Activated T-cell treated with anti-CD3 and anti-CD28 coated beads, Interleukin-2, amount 50 U/mL, for 24 hours (primary cell): ENCODE data around the gene TMEM62.
A peak's percentile ranks its signal among the peaks of the same experiment; 100 is the strongest.

Source experiments
- DNase-seq: peaks from one replicate; pipeline ENCODE4 v3.0.0-alpha.2; 2020
- H3K27ac Mint-ChIP-seq: 2 replicates; pipeline ENCODE4 v1.8.0; 2020; ENCODE audit warnings: mild to moderate bottlenecking, mixed read lengths
- H3K27me3 Mint-ChIP-seq: 2 replicates; pipeline ENCODE4 v1.8.0; 2020; ENCODE audit warnings: mixed read lengths
- H3K36me3 Mint-ChIP-seq: 2 replicates; pipeline ENCODE4 v1.8.0; 2020; ENCODE audit warnings: low read depth, mixed read lengths
- H3K4me1 Mint-ChIP-seq: 2 replicates; pipeline ENCODE4 v1.8.0; 2020; ENCODE audit warnings: low read depth, mixed read lengths
- H3K4me3 Mint-ChIP-seq: 2 replicates; pipeline ENCODE4 v1.8.0; 2020; ENCODE audit warnings: mild to moderate bottlenecking, moderate library complexity, mixed read lengths
- H3K9me3 Mint-ChIP-seq: 2 replicates; pipeline ENCODE4 v1.8.0; 2020; ENCODE audit warnings: mixed read lengths

The TMEM62 gene

DNA sequence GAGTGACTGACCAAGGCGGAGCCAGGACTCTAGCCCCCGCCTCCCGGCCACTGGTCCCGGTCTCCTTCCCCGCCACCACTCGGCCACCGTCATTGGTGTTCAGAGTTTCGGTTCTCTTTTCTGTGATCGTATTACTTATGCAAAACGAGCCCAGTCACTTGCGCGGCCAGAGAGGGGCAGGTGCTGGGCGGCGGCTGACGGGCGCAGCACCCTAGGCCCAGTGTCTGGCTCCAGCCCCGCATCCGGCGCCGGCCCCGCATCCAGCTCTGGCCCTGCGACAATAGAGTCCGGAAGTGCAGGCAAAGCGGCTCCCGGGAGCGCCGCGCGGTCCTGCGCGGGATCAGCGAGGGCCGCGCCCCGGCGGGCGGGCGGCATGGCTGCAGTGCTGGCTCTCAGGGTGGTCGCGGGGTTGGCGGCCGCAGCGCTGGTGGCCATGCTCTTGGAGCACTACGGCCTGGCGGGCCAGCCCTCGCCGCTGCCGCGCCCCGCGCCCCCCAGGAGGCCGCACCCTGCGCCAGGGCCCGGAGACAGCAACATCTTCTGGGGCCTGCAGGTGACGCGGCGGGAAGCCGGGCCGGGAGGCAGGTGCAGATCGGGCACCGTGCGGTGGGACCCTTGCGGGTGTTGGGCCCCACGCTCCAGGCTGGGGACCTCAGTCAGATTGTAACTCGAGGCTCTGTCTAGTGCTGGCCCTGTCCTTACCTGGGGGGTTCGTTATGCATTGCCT, at the start of gene TMEM62:
TSS of gene TMEM62 (plus strand) at position 157 of the 727 bp plus-strand sequence. CDS start at position 374, 217 bp downstream.
- peak within 1 kb of the TSS; percentile 86 for H3K4me3 Mint-ChIP-seq
- peaks cover 3% of the 10 kb centered on the region for H3K27me3 Mint-ChIP-seq
- H3K9me3 Mint-ChIP-seq = no peaks in the 10 kb centered on the region
- peaks cover 24% of the 10 kb centered on the region for H3K4me1 Mint-ChIP-seq
- DNase-seq = peak; percentile 75
- peak within 1 kb of the TSS; percentile 86 for H3K27ac Mint-ChIP-seq
- peaks cover 36% of the 10 kb centered on the region for H3K36me3 Mint-ChIP-seq

DNA sequence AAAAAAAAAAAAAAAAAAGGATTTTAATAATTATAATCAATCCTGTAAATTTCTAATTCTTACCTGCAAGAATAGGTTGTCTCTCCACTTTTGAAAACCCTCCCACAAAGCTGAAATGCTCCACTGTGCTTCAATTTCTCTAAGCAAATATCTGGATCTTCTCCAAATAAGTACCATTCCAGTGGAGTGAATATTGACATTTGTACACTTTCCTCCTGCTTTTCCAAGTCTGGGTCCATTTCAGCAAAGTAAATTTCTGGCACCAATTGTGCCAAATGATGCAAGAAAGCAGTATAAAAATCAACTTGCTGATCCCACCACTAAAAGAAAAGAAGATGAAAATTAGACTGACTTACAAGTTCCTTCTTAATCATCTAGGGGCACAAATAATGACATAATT, 47.5 kb upstream of the TMEM62 start:
- Mint-ChIP-seq H3K4me3 (no peak overlapping the region), H3K27me3 (no peaks in the 10 kb centered on the region), H3K9me3 (no peaks in the 10 kb centered on the region), H3K4me1 (peaks cover 29% of the 10 kb centered on the region), H3K27ac (peak overlapping the region; percentile 41), H3K36me3 (peaks cover 68% of the 10 kb centered on the region)
- no peak for DNase-seq

DNA sequence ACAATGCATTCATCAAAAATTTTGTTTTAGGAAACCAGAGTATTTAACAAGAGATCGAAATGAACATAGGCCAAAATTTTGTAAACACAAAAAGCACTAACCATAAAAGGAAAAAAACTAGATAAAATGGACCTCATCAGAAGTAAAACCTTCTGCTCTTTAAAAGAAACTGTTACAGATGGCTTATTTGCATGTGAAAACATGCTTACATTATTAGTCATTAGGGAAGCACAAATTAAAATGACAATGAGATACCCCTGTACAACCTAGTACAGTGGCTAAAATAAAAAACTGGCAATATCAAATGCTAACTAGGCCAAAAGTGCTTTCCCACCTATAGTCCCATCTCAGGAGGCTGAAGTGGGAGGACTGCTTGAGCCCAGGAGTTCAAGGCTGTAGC, 46.8 kb upstream of the TMEM62 start:
- Mint-ChIP-seq H3K9me3 (no peaks in the 10 kb centered on the region), H3K4me3 (no peak overlapping the region), H3K36me3 (peaks cover 65% of the 10 kb centered on the region), H3K27me3 (no peaks in the 10 kb centered on the region), H3K4me1 (peaks cover 30% of the 10 kb centered on the region), H3K27ac (no peak overlapping the region)
- no peak for DNase-seq

DNA sequence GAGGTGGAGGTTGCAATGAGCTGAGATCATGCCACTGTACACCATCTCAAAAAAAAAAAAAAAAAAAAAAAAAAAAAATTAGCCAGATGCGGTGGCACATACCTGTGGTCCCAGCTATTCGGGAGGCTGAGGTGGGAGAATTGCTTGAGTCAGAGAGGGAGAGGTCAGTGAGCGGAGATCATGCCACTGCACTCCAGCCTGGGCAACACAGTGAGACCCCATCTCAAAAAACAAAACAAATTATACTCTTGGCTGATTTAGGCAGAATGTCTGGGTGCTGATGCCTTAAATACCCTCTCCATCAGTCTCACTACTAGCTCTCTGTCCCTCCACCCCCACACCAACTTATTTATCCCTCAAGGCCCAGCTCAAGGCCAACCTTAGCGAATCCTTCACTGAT, 41.5 kb upstream of the TMEM62 start:
- Mint-ChIP-seq H3K27ac (no peak overlapping the region), H3K9me3 (no peaks in the 10 kb centered on the region)

DNA sequence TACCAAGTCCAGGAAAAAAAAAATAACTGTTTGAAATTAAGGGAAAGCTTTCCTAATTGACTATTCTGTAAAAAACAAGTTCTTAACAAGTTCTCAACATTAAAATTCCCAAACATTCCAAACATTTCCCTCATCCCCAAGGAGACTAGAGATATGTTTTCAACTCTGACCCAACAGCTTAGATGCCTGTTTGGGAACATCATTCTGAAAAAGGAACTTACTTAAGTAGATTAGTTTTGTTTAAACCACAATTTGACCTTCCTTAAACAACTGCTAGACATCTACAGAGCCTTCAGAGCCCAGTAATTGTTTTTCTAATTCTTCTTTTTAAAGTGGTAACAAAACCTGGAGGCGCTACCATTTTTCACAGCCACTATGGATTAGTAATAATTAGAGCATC, 40.4 kb upstream of the TMEM62 start:
- Mint-ChIP-seq H3K4me1 (peaks cover 56% of the 10 kb centered on the region), H3K27ac (no peak overlapping the region), H3K4me3 (no peak overlapping the region), H3K9me3 (no peaks in the 10 kb centered on the region), H3K27me3 (no peaks in the 10 kb centered on the region), H3K36me3 (peaks cover 71% of the 10 kb centered on the region)
- no peak for DNase-seq

More for the DNA sequence above, 41.5 kb upstream of the TMEM62 start:
- no peak overlapping the region for H3K4me3 Mint-ChIP-seq
- peaks cover 63% of the 10 kb centered on the region for H3K36me3 Mint-ChIP-seq
- no peak for DNase-seq
- H3K4me1 Mint-ChIP-seq = peaks cover 48% of the 10 kb centered on the region
- H3K27me3 Mint-ChIP-seq = no peaks in the 10 kb centered on the region

DNA sequence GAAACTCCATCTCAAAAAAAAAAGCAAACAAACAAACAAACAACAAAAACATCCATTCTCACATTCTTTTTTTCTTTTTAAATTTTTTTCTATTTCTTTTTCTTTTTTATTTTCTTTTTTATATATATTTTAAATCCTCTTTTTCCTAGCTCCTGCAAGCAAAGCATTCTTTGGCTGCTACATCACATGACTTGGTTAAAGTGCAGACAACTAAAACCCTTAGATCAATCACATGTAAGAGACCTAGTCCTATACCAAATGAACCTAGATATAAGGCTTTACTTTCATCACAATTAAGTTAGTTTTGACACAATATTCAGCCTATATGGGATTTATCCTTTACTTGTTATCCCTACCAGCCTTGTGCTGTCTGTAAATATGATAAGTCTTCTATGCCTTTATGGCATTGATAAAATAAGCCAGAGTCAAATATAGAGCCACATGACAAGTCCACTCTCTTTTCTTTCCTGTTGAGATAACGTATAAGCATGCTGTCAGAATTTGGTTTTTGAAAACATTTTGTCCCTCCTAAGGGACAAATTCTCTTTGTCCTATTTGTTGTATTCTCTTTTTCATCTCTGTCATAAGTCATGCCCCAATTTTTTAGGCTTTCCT, 38.9 kb upstream of the TMEM62 start:
- Mint-ChIP-seq H3K27me3 (no peaks in the 10 kb centered on the region), H3K4me3 (no peak overlapping the region), H3K36me3 (peaks cover 72% of the 10 kb centered on the region), H3K9me3 (no peaks in the 10 kb centered on the region), H3K27ac (no peak overlapping the region), H3K4me1 (peaks cover 59% of the 10 kb centered on the region)
- DNase-seq = no peak

DNA sequence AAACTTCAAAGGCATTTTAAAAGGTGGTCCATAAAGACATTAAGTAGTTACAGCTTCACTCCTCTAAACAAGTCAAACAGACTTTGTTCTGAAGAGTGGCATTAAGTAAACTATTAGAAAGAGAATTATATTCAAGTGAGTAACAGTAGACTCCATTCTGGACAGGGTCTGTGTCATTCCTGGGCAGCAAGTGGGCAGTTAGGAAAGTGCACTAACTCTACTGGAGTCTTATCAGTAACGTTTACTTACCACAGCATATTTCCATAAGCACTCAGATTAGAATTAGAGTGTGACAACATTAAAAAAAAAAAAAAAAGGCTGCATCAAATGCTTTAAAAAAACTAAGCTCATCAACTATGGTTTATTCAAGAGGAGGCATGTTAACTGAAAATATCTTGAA, 38.1 kb upstream of the TMEM62 start:
- Mint-ChIP-seq H3K36me3 (peaks cover 75% of the 10 kb centered on the region), H3K27ac (no peak overlapping the region), H3K27me3 (no peaks in the 10 kb centered on the region), H3K4me3 (no peak overlapping the region), H3K9me3 (no peaks in the 10 kb centered on the region), H3K4me1 (peaks cover 61% of the 10 kb centered on the region)
- DNase-seq = no peak

DNA sequence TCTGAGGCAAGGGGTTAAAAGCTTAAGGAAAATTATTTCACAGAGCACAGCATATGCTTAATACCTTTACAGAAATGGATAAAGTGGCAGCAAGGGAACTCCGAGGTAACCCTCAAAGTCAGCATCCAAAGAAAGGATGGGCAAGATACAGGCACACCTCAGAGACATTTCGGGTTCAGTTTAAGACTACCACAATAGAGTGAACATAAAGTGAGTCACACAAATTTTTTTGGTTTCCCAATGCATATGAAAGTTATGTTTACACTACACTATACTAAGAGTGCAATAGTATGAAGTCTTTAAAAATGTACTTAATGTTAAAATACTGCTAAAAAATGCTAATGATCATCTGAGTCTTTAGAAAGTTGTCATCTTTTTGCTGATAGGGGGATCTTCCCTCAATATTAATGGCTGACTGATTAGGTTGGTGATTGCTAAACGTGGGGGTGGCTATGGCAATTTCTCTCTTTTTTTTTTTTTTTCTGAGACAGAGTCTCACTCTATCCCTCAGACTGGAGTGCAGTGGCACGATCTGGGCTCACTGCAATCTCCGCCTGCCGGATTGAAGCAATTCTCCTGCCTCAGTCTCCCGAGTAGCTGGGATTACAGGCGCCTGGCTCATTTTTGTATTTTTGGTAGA, 37.6 kb upstream of the TMEM62 start:
- no peak for DNase-seq
- Mint-ChIP-seq H3K27me3 (no peaks in the 10 kb centered on the region), H3K9me3 (no peaks in the 10 kb centered on the region), H3K27ac (no peak overlapping the region), H3K4me1 (peaks cover 62% of the 10 kb centered on the region), H3K4me3 (no peak overlapping the region), H3K36me3 (peaks cover 78% of the 10 kb centered on the region)

DNA sequence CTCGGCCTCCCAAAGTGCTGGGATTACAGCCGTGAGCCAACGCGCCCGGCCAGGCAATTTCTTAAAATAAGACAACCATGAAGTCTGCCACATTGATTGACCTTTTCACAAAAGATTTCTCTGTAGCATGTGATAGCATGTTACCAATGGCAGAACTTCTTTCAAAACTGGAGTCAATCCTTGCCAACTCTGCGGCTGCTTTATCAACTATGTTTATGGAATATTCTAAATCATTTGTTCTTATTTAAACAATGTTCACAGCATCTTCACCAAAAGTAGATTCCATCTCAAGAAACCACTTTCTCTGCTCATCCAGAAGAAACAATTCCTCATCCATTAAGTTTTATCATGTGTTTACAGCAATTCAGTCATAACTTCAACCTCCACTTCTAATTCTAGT, 37.0 kb upstream of the TMEM62 start:
- no peak for DNase-seq
- no peak overlapping the region for H3K4me3 Mint-ChIP-seq
- H3K27ac Mint-ChIP-seq = peak overlapping the region; percentile 12
- no peaks in the 10 kb centered on the region for H3K27me3 Mint-ChIP-seq
- peaks cover 80% of the 10 kb centered on the region for H3K36me3 Mint-ChIP-seq
- peaks cover 66% of the 10 kb centered on the region for H3K4me1 Mint-ChIP-seq
- H3K9me3 Mint-ChIP-seq = no peaks in the 10 kb centered on the region

DNA sequence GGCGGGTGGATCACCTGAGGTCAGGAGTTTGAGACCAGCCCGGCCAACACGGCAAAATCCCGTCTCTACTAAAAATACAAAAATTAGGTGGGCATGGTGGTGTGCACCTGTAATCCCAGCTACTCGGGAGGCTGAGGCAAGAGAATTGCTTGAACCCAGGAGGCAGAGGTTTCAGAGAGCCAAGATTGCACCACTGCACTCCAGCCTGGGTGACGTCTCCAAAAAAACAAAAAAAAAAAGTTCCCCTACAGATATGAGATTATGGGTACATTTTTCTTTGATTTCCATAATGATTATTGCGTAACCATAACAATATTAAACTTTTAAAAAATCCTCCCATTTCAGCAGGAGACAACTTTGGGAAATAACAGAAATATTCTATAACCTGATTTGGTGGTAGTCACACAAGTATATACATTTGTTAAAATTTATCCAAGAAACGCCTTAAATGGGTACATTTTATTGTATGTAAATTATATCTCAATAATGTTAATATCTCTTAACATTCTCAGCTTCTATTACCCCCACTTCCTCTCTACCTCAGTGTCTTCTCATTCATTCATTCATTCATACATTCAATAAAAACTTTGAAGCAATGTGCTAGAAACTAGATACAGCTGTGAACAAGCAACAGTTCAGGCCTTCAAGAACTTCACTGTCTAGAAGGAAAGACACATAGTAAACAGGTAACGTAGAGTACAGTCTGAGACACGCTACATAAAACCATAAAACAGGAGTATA, 34.1 kb upstream of the TMEM62 start:
- Mint-ChIP-seq H3K4me3 (no peak overlapping the region), H3K27me3 (no peaks in the 10 kb centered on the region), H3K27ac (no peak overlapping the region), H3K4me1 (peaks cover 80% of the 10 kb centered on the region), H3K9me3 (no peaks in the 10 kb centered on the region), H3K36me3 (peaks cover 90% of the 10 kb centered on the region)
- DNase-seq = no peak

DNA sequence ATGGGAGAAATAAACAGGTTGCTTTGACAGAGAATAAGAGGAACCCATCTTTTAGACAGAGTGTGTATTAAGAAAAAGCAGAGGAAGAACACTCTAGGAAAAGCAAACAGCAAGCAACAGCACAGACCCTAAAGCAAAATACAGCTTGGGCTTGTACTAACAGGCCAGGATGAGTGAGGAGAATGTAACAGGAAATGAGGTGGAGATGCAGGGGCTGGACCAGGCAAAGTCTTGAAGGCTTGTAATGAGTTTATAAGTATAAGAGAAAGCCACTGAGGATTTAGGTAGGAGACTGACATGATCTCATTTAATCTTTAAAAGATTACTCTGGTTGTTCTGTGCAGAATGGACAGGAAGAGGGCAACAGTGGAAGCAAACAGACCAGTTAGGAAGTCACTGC, 32.4 kb upstream of the TMEM62 start:
- no peak for DNase-seq
- H3K9me3 Mint-ChIP-seq = no peaks in the 10 kb centered on the region
- H3K4me1 Mint-ChIP-seq = peaks cover 71% of the 10 kb centered on the region
- H3K27ac Mint-ChIP-seq = peak overlapping the region; percentile 7
- H3K27me3 Mint-ChIP-seq = no peaks in the 10 kb centered on the region
- peaks cover 86% of the 10 kb centered on the region for H3K36me3 Mint-ChIP-seq
- no peak overlapping the region for H3K4me3 Mint-ChIP-seq

DNA sequence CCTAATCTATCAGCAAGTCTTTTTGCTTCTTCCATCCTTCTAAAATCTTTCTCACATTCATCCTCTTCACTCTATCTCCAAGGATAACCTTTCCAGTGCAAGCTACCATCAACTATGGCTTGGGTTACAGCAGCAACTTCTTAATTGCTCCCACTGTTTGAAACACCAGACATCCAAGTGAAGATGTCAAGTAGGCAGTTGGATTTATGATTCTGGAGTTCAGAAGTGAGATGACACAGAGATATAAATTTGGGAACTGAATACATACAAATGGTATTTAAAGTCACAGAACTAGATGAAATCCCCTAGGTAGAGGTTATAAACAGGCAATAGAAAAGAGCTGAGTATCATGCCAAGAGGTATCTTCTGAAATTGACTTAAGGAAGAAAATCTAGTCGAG, 31.2 kb upstream of the TMEM62 start:
- DNase-seq = no peak
- no peaks in the 10 kb centered on the region for H3K27me3 Mint-ChIP-seq
- peaks cover 67% of the 10 kb centered on the region for H3K4me1 Mint-ChIP-seq
- H3K27ac Mint-ChIP-seq = peak overlapping the region; percentile 6
- no peak overlapping the region for H3K4me3 Mint-ChIP-seq
- H3K36me3 Mint-ChIP-seq = peaks cover 81% of the 10 kb centered on the region
- H3K9me3 Mint-ChIP-seq = no peaks in the 10 kb centered on the region

DNA sequence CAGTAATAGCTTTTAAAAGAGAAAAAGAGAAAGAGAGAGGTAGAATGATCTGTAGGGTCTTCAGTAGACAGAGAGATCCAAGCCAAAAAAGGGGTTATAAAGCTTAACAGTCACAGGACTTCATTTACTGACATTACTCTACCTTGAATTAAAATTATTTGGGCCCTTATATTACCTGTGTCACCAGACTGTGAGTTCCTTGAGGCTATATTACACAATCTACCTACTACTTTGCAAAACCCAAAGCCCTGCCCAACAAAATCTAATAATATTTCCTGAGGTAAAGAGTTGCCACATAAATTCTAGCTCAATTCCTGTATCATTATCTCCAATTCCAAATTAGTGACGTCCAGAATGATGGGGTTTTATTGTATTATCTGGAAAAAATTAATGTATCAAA, 29.5 kb upstream of the TMEM62 start:
- no peaks in the 10 kb centered on the region for H3K9me3 Mint-ChIP-seq
- peaks cover 54% of the 10 kb centered on the region for H3K4me1 Mint-ChIP-seq
- DNase-seq = no peak
- H3K27ac Mint-ChIP-seq = peak overlapping the region; percentile 47
- peak overlapping the region; percentile 98 for H3K4me3 Mint-ChIP-seq
- H3K36me3 Mint-ChIP-seq = peaks cover 67% of the 10 kb centered on the region
- no peaks in the 10 kb centered on the region for H3K27me3 Mint-ChIP-seq

DNA sequence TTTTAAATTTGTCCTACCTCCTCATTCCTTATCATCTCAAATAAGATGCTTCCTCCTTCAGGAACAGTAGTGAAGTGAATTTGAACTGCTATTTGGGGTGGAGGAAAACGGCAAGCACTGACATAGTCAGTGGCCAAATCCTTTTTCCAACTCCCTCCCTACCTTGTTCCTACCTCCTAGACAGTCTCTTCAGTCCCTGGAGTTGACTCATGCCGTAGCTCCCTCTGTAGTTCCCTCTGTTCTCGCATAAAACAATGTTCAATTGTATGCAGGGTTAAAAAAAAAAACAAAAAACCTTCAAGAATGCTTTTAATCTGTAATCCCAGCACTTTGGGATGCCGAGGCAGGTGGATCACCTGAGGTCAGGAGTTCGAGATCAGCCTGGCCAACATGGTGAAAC, 29.0 kb upstream of the TMEM62 start:
- no peaks in the 10 kb centered on the region for H3K9me3 Mint-ChIP-seq
- H3K4me3 Mint-ChIP-seq = peak overlapping the region; percentile 98
- H3K27ac Mint-ChIP-seq = peak overlapping the region; percentile 75
- H3K27me3 Mint-ChIP-seq = no peaks in the 10 kb centered on the region
- peaks cover 63% of the 10 kb centered on the region for H3K36me3 Mint-ChIP-seq
- no peak for DNase-seq
- H3K4me1 Mint-ChIP-seq = peaks cover 54% of the 10 kb centered on the region
